ENCODE measurements around the gene TTLL3. TPM values are rescaled to one million over a fixed set of nuclear protein-coding genes. Genes with fewer than 3 reads are reported as not detected.

Gene TTLL3
- total and polyA plus RNA-seq, 7 donors, result 2.9 to 19.0 (median 6.4) TPM

DNA sequence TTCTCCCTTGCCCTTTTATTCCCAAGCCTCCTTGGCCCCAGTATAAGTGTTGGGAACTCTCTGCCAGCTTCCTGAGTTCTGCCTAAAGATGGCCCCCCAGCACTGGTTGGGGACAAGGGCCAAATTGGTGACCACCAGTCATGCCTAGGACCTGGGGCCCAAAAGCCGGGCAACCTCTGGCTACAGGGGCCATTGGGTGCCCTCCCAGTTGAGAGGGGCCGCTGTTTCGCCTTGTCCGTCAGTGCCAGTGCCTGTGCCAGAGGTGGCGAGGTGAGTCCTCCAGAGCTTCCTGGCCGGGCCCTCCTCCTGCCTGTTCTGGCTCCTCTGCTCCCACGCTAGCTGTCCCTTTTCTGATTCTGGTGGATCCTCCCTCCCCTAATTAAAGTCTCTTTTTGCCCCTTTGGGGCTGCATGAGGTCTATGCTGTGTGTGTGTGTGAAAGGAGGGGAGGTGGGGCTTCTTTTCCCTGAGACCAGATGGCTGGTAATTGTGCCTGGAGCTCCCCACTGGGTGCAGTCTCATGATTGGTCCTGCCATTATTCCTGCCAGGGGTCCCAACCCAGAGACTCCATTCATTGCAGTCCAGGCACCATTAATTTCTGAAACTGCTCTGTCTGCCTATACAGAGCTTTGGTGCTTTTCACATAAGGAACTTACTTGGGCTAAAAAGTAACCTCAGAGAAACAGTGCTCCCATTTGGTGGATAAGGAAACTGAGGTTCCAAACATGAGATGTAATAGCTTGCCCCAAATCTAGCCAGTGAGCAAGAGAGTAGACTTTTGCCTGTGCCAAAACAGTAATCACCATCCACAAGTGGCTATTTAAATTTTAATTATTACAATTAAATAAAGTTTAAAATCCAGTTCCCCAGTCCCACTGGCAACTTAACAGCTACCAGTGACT lies 3.1 kb upstream of the TTLL3 start:
- intact Hi-C loops (cut with DNase I), result no loop called here
- no peak for DNase-seq
- Histone ChIP-seq H3K27me3 (ENCODE audit: insufficient read depth in 3 of 3, low read length in 2 of 3) (no peaks in the 10 kb centered on the region), H3K4me3 (no peak overlapping the region), H3K4me1 (peaks cover 29% of the 10 kb centered on the region), H3K27ac (no peak overlapping the region), H3K9me3 (no peaks in the 10 kb centered on the region), H3K36me3 (ENCODE audit: insufficient read depth in 1 of 2, low read depth in 1 of 2) (peaks cover 13 to 56% of the 10 kb centered on the region in 2 donors)
- WGBS, 3 donors, result 84 to 96% (median 92%) methylated on average over 7 of the region's 7 CpGs
- no peak for ATAC-seq
- TF ChIP-seq, protein P1, sequence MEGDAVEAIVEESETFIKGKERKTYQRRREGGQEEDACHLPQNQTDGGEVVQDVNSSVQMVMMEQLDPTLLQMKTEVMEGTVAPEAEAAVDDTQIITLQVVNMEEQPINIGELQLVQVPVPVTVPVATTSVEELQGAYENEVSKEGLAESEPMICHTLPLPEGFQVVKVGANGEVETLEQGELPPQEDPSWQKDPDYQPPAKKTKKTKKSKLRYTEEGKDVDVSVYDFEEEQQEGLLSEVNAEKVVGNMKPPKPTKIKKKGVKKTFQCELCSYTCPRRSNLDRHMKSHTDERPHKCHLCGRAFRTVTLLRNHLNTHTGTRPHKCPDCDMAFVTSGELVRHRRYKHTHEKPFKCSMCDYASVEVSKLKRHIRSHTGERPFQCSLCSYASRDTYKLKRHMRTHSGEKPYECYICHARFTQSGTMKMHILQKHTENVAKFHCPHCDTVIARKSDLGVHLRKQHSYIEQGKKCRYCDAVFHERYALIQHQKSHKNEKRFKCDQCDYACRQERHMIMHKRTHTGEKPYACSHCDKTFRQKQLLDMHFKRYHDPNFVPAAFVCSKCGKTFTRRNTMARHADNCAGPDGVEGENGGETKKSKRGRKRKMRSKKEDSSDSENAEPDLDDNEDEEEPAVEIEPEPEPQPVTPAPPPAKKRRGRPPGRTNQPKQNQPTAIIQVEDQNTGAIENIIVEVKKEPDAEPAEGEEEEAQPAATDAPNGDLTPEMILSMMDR (IDR thresholded peaks at IDR 0.05), result no peak

DNA sequence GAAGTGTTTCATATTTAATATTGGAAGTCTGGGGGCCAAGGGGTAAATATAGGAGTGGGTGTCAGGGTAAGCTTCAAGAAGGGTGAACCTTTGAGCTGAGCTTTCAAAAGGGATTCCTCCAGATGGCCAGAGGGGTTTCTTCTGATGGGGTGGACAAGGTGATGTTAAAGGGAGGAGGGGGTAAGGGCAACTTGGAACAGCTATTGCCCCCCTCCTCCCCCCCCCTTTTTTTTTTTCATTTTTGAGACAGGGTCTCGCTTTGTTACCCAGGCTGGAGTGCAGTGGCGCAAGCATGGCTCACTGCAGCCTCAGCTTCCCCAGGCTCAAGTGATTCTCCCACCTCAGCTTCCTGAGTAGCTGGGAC lies 2.1 kb upstream of the TTLL3 start:
- Histone ChIP-seq H3K4me1 (peaks cover 29% of the 10 kb centered on the region), H3K27ac (peak overlapping the region; percentile 92), H3K4me3 (no peak overlapping the region), H3K36me3 (ENCODE audit: insufficient read depth in 1 of 2, low read depth in 1 of 2) (peaks cover 13 to 48% of the 10 kb centered on the region in 2 donors), H3K27me3 (ENCODE audit: insufficient read depth in 3 of 3, low read length in 2 of 3) (no peaks in the 10 kb centered on the region), H3K9me3 (no peaks in the 10 kb centered on the region)
- DNase-seq, result no peak
- 95 to 100% (median 95%) methylated on average over 2 of the region's 2 CpGs for WGBS, 3 donors
- TF ChIP-seq, protein P1 (IDR thresholded peaks at IDR 0.05), result no peak
- ATAC-seq, result no peak
- intact Hi-C loops (cut with DNase I), result loop anchor here in 1 of 2 donors (2.0 kb wide), 1 partner anchor 37 kb away; the partner anchor contains the start of gene RPUSD3

DNA sequence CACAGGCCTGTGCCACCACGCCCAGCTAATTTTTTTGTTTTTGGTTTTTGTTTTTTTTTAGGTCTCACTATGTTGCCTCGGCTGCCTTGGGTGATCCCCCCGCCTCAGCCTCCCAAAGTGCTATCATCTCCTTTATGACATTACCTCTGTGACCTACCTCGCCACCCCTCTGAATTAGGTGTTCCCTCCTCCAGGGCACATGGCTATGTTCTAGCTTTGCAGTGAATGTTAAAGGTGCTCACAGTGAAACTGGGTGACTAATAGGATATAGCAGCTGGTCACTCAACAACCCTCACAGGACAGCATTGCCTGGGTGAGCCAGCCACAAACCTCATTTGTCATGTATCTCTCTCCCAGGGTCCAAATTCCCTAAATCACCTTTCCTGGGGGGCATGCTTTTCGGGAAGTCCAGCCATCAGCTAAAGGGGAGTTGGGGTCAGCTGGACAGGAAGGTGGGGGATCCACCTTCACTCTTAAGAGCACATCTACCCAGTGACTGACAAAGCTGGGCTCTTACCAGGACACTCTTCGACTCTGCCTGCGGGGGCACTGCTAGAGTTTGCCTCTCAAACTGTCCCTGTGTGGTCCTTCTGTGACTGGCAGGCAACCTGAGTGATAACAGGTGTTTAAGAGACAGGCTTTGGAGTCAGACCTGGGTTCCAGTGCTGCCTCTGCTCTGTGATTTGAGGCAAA lies 1.6 kb upstream of the TTLL3 start:
- peak overlapping the region; percentile 92 for H3K27ac ChIP-seq
- H3K9me3 ChIP-seq, result no peaks in the 10 kb centered on the region
- no peak overlapping the region for H3K4me3 ChIP-seq
- TF ChIP-seq, protein P1 (IDR thresholded peaks at IDR 0.05), result peak; percentile 6
- DNase-seq (no peak), ATAC-seq (peak; percentile 53 to 59 (median 58))
- peaks cover 11 to 44% of the 10 kb centered on the region in 2 donors for H3K36me3 ChIP-seq (ENCODE audit: insufficient read depth in 1 of 2, low read depth in 1 of 2)
- no peaks in the 10 kb centered on the region for H3K27me3 ChIP-seq (ENCODE audit: insufficient read depth in 3 of 3, low read length in 2 of 3)
- peaks cover 26% of the 10 kb centered on the region for H3K4me1 ChIP-seq
- intact Hi-C loops (cut with DNase I), result loop anchor here in 1 of 2 donors (2.0 kb wide), 1 partner anchor 36 kb away; the partner anchor contains the start of gene RPUSD3
- 66 to 71% (median 70%) methylated on average over 7 of the region's 7 CpGs for WGBS, 3 donors

DNA sequence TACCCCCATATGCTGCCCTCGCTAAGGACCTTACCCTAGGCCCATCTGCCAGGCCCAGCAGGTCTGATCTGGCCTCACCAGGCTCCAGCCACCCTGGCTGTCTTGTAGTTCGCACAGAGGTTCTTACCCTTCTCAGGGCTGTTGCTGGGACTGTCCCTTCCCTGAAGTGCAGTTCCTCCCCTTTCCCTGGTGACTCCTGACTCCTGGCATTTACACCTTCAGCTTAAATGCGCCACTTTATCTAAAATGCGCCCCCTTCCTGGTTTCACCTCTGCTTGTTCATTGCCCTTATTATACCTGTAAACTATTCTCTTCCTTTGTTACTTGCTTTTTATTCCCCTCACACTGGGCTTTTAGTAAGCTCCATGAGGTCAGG lies 835 bp upstream of the TTLL3 start:
- Histone ChIP-seq H3K27me3 (ENCODE audit: insufficient read depth in 3 of 3, low read length in 2 of 3) (no peaks in the 10 kb centered on the region), H3K4me1 (peaks cover 19% of the 10 kb centered on the region), H3K4me3 (peak overlapping the region; percentile 87), H3K36me3 (ENCODE audit: insufficient read depth in 1 of 2, low read depth in 1 of 2) (peaks cover 4 to 36% of the 10 kb centered on the region in 2 donors), H3K27ac (peak overlapping the region; percentile 92), H3K9me3 (no peaks in the 10 kb centered on the region)
- ATAC-seq (peak in 2 of 4 donors; percentile 13 to 26), DNase-seq (no peak)
- WGBS, 3 donors, result 89 to 93% (median 89%) methylated on average over 4 of the region's 4 CpGs
- TF ChIP-seq, protein P1 (IDR thresholded peaks at IDR 0.05), result no peak
- intact Hi-C loops (cut with DNase I), result loop anchor here in 1 of 2 donors (2.0 kb wide), 1 partner anchor 36 kb away; the partner anchor contains the start of gene RPUSD3
